Gastroesophageal sphincter (tissue), 3 donors: Measurements from ENCODE around the gene LCE4A.

Experiments used
- EP300 ChIP-seq: sonication (generic); formaldehyde crosslinking; IDR thresholded peaks from one replicate; pipeline ENCODE4 v1.6.1; 2017; ENCODE audit warnings: antibody characterized with exemption, mild to moderate bottlenecking
- POLR2A ChIP-seq, 2 donors: fragments of 450-650 bp; IDR thresholded peaks; one replicate each; pipeline ENCODE4 v1.6.1; 2017; ENCODE audit warnings: antibody characterized with exemption in 2 of 2, mild to moderate bottlenecking in 2 of 2, moderate library complexity in 1 of 2
- TF ChIP-seq, protein P1 (sequence below), 4 experiments: fragments of 200-600 bp in 2 of 4; fragments of 450-650 bp in 2 of 4; sonication (generic) in 1 of 4; IDR thresholded peaks; one replicate each; pipeline ENCODE4 v1.5.1; 2017 to 2019; ENCODE audit warnings: antibody characterized with exemption in 4 of 4, mild to moderate bottlenecking in 2 of 4, moderate library complexity in 2 of 4

DNA sequence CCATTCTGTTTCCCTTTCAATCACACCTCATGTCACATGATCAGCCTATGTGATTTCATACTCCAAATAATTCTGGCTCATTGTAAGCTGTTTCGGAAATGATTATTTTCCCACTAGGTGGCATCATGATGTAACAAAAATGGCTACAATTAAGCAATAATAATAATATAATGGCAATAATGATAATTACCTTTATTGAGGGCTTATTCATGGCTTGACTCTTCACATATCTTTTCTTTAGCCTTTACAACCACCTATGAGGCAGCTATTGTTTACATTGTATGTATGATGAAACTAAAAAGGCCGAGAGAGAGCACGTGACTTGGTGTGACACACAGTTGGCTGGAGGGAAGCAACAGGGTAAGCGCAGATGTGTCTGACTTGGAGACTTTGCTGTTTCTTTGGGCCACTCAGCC is 37.3 kb downstream of the LCE4A start:
- TF ChIP-seq, protein P1, sequence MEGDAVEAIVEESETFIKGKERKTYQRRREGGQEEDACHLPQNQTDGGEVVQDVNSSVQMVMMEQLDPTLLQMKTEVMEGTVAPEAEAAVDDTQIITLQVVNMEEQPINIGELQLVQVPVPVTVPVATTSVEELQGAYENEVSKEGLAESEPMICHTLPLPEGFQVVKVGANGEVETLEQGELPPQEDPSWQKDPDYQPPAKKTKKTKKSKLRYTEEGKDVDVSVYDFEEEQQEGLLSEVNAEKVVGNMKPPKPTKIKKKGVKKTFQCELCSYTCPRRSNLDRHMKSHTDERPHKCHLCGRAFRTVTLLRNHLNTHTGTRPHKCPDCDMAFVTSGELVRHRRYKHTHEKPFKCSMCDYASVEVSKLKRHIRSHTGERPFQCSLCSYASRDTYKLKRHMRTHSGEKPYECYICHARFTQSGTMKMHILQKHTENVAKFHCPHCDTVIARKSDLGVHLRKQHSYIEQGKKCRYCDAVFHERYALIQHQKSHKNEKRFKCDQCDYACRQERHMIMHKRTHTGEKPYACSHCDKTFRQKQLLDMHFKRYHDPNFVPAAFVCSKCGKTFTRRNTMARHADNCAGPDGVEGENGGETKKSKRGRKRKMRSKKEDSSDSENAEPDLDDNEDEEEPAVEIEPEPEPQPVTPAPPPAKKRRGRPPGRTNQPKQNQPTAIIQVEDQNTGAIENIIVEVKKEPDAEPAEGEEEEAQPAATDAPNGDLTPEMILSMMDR (IDR thresholded peaks at IDR 0.05), result peak in 1 of 4 experiments; percentile 11
- TF ChIP-seq POLR2A (IDR thresholded peaks at IDR 0.05), result no peak
- no peak for TF ChIP-seq EP300
